Glomerular visceral epithelial cell (primary cell): ENCODE results near the gene SMIM5.
"Not testable (repeated sequence)": the region's sequence is repeated elsewhere in the genome, so short reads cannot be mapped to it uniquely, and the experiment has no call there.

Source experiments
- DNase-seq: peaks from one replicate; pipeline ENCODE4 v3.0.0-alpha.2; 2016; ENCODE audit errors: extremely low spot score

Gene SMIM5

GRCh38 chr17:75625813-75626486, 7.3 kb upstream of the SMIM5 start:
- DNase-seq = peak; percentile 25

- no peak for DNase-seq
Measured at GRCh38 chr17:75626496-75627038, 6.7 kb upstream of the SMIM5 start.

GRCh38 chr17:75627094-75627493, 6.1 kb upstream of the SMIM5 start:
- no peak for DNase-seq

GRCh38 chr17:75628425-75628824, 4.8 kb upstream of the SMIM5 start:
- no peak for DNase-seq

GRCh38 chr17:75629157-75629556, 4.1 kb upstream of the SMIM5 start:
- no peak for DNase-seq

GRCh38 chr17:75630071-75630917, 2.9 kb upstream of the SMIM5 start:
- no peak for DNase-seq

GRCh38 chr17:75631353-75631752, 1.9 kb upstream of the SMIM5 start:
- DNase-seq = no peak

GRCh38 chr17:75632428-75632827, 806 bp upstream of the SMIM5 start:
- no peak for DNase-seq

GRCh38 chr17:75633486-75634375, 497 bp downstream of the SMIM5 start:
- DNase-seq = peak; percentile 90

GRCh38 chr17:75634376-75634740, 1.1 kb downstream of the SMIM5 start:
- no peak for DNase-seq

- no peak for DNase-seq
Measured at GRCh38 chr17:75634754-75635609, 1.7 kb downstream of the SMIM5 start.

- no peak for DNase-seq
Measured at GRCh38 chr17:75635610-75636202, 2.5 kb downstream of the SMIM5 start.

- no peak for DNase-seq
Measured at GRCh38 chr17:75636381-75637142, 3.3 kb downstream of the SMIM5 start.

GRCh38 chr17:75637143-75637538, 3.9 kb downstream of the SMIM5 start:
- no peak for DNase-seq

GRCh38 chr17:75637551-75637950, 4.3 kb downstream of the SMIM5 start:
- no peak for DNase-seq

GRCh38 chr17:75638039-75638438, 4.8 kb downstream of the SMIM5 start:
- DNase-seq = not testable (repeated sequence)

- DNase-seq = no peak
Measured at GRCh38 chr17:75638893-75639292, 5.7 kb downstream of the SMIM5 start.

GRCh38 chr17:75639327-75639726, 6.1 kb downstream of the SMIM5 start:
- no peak for DNase-seq

GRCh38 chr17:75639771-75640555, 6.7 kb downstream of the SMIM5 start:
- no peak for DNase-seq
